ENCODE results near the gene PRKCA. TPM values are rescaled to one million over a fixed set of nuclear protein-coding genes. Genes with fewer than 3 reads are reported as not detected.
A peak's percentile ranks its signal among the peaks of the same experiment; 100 is the strongest.

PRKCA gene
- total RNA-seq, 1 donor from 2014 or later, result 29.0 TPM

DNA sequence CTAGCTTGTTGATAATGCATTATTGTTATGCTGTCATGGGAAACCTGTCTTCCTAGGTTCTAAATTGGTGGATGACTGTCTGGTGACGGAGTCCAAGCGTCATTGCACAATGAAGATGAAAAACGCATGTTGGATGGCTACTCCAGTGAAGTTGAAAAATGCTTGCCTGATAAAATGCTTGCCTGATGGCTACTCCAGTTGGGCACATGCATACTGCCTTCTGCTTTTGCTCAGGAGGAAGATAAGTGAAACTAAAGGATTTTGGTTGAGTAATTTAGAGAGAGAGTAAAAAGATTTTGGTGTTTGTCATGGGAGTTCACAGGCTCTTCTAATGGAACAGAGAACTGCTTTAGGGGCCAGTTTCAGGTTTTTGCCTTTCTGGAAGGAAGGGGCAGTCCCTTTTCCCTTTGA, 118.6 kb downstream of the PRKCA start:
- Histone ChIP-seq H3K36me3 (no peaks in the 10 kb centered on the region), H3K4me3 (no peak overlapping the region), H3K27ac (no peak overlapping the region), H3K27me3 (ENCODE audit: low read depth) (no peaks in the 10 kb centered on the region), H3K4me1 (no peaks in the 10 kb centered on the region), H3K9me3 (no peaks in the 10 kb centered on the region)
- intact Hi-C loops (cut with DNase I), result no loop called here
- DNase-seq, result no peak
- TF ChIP-seq, protein P1, sequence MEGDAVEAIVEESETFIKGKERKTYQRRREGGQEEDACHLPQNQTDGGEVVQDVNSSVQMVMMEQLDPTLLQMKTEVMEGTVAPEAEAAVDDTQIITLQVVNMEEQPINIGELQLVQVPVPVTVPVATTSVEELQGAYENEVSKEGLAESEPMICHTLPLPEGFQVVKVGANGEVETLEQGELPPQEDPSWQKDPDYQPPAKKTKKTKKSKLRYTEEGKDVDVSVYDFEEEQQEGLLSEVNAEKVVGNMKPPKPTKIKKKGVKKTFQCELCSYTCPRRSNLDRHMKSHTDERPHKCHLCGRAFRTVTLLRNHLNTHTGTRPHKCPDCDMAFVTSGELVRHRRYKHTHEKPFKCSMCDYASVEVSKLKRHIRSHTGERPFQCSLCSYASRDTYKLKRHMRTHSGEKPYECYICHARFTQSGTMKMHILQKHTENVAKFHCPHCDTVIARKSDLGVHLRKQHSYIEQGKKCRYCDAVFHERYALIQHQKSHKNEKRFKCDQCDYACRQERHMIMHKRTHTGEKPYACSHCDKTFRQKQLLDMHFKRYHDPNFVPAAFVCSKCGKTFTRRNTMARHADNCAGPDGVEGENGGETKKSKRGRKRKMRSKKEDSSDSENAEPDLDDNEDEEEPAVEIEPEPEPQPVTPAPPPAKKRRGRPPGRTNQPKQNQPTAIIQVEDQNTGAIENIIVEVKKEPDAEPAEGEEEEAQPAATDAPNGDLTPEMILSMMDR (IDR thresholded peaks at IDR 0.05), result no peak
- ATAC-seq, result peak; percentile 46 to 56

- Histone ChIP-seq H3K4me1 (no peaks in the 10 kb centered on the region), H3K4me3 (no peak overlapping the region), H3K27me3 (ENCODE audit: low read depth) (no peaks in the 10 kb centered on the region), H3K9me3 (no peaks in the 10 kb centered on the region), H3K36me3 (no peaks in the 10 kb centered on the region), H3K27ac (no peak overlapping the region)
- TF ChIP-seq, protein P1 (IDR thresholded peaks at IDR 0.05), result no peak
- intact Hi-C loops (cut with DNase I), result no loop called here
- DNase-seq (no peak), ATAC-seq (no peak)
Measured at GRCh38 chr17:66422186-66422585, 119.8 kb downstream of the PRKCA start.

DNA sequence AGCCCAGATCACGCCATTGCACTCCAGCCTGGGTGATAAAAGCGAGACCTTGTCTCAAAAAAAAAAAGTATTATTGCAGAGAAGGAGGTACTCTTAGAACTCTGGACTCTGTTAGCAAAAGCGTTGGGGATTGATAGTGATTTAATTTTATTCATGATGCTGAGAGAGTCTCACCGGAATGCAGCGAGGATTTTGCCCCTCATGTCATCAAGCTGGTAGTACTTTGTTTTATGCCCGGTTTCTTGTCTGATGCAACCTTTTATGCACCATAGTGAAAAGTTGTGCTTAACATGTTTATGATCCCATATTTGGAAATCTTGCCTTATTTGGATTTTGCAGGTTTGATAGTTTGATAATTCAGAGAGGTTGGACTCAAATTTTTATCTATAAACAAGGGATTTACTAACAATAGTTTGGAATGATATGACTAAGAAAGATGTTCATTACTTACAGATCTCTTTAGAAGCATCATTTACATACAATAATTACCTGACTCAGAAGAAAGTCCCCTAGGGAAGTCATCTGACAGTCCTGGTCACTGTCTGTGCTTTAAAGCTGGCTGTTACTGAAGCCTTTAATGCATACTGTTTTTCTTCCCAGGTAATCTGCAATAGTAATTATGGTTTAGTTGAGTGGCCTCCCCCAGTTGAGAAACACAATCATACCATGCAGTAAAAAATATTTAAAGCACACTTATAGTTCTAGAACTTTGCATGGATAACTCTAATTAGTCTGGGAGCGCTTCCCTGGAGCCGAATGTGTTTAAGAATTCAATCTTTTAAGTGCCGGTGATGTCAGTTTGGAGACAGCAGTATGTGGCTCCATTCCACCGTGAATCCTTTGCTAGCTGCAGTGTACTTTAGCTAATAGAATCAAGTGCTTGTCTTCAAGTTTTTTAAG, 120.9 kb downstream of the PRKCA start:
- Histone ChIP-seq H3K27ac (no peak overlapping the region), H3K4me3 (no peak overlapping the region), H3K4me1 (no peaks in the 10 kb centered on the region), H3K36me3 (no peaks in the 10 kb centered on the region), H3K9me3 (no peaks in the 10 kb centered on the region), H3K27me3 (ENCODE audit: low read depth) (no peaks in the 10 kb centered on the region)
- TF ChIP-seq, protein P1 (IDR thresholded peaks at IDR 0.05), result no peak
- DNase-seq (no peak), ATAC-seq (no peak)
- intact Hi-C loops (cut with DNase I), result no loop called here

DNA sequence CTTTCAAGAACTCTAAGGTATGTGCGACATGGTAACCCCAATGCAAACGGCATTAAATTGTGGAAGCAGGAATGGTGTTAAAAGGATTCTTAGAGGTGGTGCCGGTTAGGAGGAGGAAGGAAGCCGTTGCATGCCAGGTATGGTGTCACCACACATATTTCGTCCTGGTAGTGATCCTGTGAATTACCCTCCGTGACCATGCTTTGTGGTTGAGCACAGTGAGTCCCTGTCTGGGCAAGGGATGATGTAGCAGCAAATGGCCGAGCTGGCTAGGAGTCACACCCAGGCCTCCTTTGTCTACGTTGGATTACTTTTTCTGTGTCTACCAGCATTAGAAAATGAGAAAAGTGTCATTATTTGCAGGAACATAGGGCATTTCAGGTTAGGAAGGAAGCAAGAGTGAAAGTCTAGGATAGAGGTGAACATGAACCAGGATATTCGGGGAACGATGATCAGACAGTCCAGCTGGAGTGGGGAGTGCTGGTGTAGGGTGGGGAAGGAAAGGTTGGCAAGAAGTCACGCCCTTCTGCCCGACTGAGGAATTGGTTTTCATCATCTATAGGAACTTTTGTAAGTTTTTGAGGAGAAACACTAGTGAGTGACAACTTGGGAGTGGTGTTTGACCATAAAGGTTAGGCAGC, 123.5 kb downstream of the PRKCA start:
- H3K4me3 ChIP-seq, result no peak overlapping the region
- intact Hi-C loops (cut with DNase I), result no loop called here

GRCh38 chr17:66426397-66427033, 124.1 kb downstream of the PRKCA start:
- TF ChIP-seq, protein P1 (IDR thresholded peaks at IDR 0.05), result no peak
- no peak overlapping the region for H3K4me3 ChIP-seq
- no peak for DNase-seq
- H3K27ac ChIP-seq, result no peak overlapping the region
- H3K9me3 ChIP-seq, result no peaks in the 10 kb centered on the region
- H3K27me3 ChIP-seq (ENCODE audit: low read depth), result no peaks in the 10 kb centered on the region
- H3K36me3 ChIP-seq, result no peaks in the 10 kb centered on the region
- H3K4me1 ChIP-seq, result peaks cover 14% of the 10 kb centered on the region
- intact Hi-C loops (cut with DNase I), result no loop called here
- ATAC-seq, result peak; percentile 49 to 61

More for the DNA sequence above, 123.5 kb downstream of the PRKCA start:
- DNase-seq (no peak), ATAC-seq (no peak)
- TF ChIP-seq, protein P1 (IDR thresholded peaks at IDR 0.05), result no peak
- Histone ChIP-seq H3K27ac (no peak overlapping the region), H3K36me3 (no peaks in the 10 kb centered on the region), H3K4me1 (peaks cover 7% of the 10 kb centered on the region), H3K9me3 (no peaks in the 10 kb centered on the region), H3K27me3 (ENCODE audit: low read depth) (no peaks in the 10 kb centered on the region)
